K562 (cell line): ENCODE data around the gene CD4. TPM values are rescaled to one million over a fixed set of nuclear protein-coding genes. Genes with fewer than 3 reads are reported as not detected.
A peak's percentile ranks its signal among the peaks of the same experiment; 100 is the strongest.

Source experiments
- ATAC-seq: fragments of 200-7000 bp; cut with Tn5 transposase; 3 replicates; pipeline ENCODE4 v1.9.1; 2020; ENCODE audit warnings: moderate library complexity
- BruUV-seq: library from RNA; stranded (reverse); fragments of 400-500 nt; replicated peaks from 2 replicates; lab custom pipeline; 2021; lab: Mats Ljungman, UMichigan
- CTCF ChIA-PET: fragments of 300-600 bp; formaldehyde crosslinking; extraction: SDS; loops from one replicate; lab custom pipeline; 2021; ENCODE audit warnings: low intra/inter-chr PET ratio; lab: Yijun Ruan, JAX
- POLR2A ChIA-PET: fragments of 300-600, 350-650 bp; sonication (Branson Sonifier 250); formaldehyde crosslinking; extraction: SDS; loops from one replicate; lab custom pipeline; 2021; ENCODE audit warnings: antibody characterized with exemption, inconsistent platforms; lab: Yijun Ruan, JAX
- DNase-seq, 4 experiments: peaks; one replicate each; pipeline versions ENCODE4 v3.0.0 to v3.0.0-alpha.2; 2011 to 2018; ENCODE audit warnings: low spot score in 3 of 4, mixed read lengths in 3 of 4; ENCODE audit errors: extremely low read depth in 1 of 4
- FAIRE-seq: peaks from 2 replicates; lab custom pipeline; 2011; peaks lifted over from hg19 to GRCh38; lab: Jason Lieb, UNC
- H2AFZ ChIP-seq: 2 replicates; pipeline ENCODE4 v1.6.0; 2011; ENCODE audit warnings: low read depth, low read length, control low read depth, inconsistent platforms
- H3K27ac ChIP-seq: fragments of 200-600 bp; 3 replicates; pipeline ENCODE4 v1.8.0; 2011; ENCODE audit warnings: low read depth, mild to moderate bottlenecking, control low read depth, inconsistent platforms, low read length, moderate library complexity, mixed read lengths; ENCODE audit errors: extremely low read depth
- H3K27me3 ChIP-seq, 2 experiments: fragments of 300-600 bp in 1 of 2; 2 replicates in 1 of 2; 3 replicates in 1 of 2; pipeline versions ENCODE4 v1.6.0 to v1.8.0; 2011; ENCODE audit warnings: inconsistent platforms in 2 of 2, low read length in 2 of 2, mild to moderate bottlenecking in 1 of 2, mixed read lengths in 1 of 2, moderate library complexity in 1 of 2; ENCODE audit not compliant: control insufficient read depth in 2 of 2, insufficient read depth in 2 of 2
- H3K36me3 ChIP-seq: fragments of 300-600 bp; 3 replicates; pipeline ENCODE4 v1.8.0; 2011; ENCODE audit warnings: mild to moderate bottlenecking, low read length, inconsistent platforms; ENCODE audit not compliant: control insufficient read depth, insufficient read depth
- H3K4me1 ChIP-seq, 2 experiments: fragments of 200-600 bp in 1 of 2; replicated peaks in 1 of 2; 2 replicates in 1 of 2; 3 replicates in 1 of 2; pipeline versions ENCODE4 v1.5.1 to v1.8.0; 2011; ENCODE audit warnings: inconsistent platforms in 2 of 2, low read length in 2 of 2, mild to moderate bottlenecking in 1 of 2, mixed read lengths in 1 of 2, moderate library complexity in 1 of 2; ENCODE audit not compliant: control insufficient read depth in 2 of 2, insufficient read depth in 2 of 2
- H3K4me2 ChIP-seq: 2 replicates; pipeline ENCODE4 v1.6.1; 2011; ENCODE audit warnings: low read length, control low read depth, inconsistent platforms, mixed read lengths; ENCODE audit not compliant: insufficient read depth
- H3K4me3 ChIP-seq: fragments of 200-600 bp; sonication (generic), shearing (Covaris generic); 2 replicates; pipeline ENCODE4 v1.5.1; 2016; ENCODE audit warnings: control low read depth, inconsistent platforms
- H3K79me2 ChIP-seq: fragments of 200-600 bp; 3 replicates; pipeline ENCODE4 v1.8.0; 2011; ENCODE audit warnings: low read length, inconsistent platforms; ENCODE audit not compliant: control insufficient read depth, insufficient read depth
- H3K9ac ChIP-seq, 2 experiments: 2 replicates each; pipeline versions ENCODE4 v1.6.0 to v1.6.1; 2011; ENCODE audit warnings: low read depth in 2 of 2, low read length in 2 of 2, control low read depth in 1 of 2, inconsistent platforms in 1 of 2, mild to moderate bottlenecking in 1 of 2, mixed read lengths in 1 of 2; ENCODE audit not compliant: insufficient read depth in 1 of 2
- H3K9me1 ChIP-seq: one replicate; pipeline ENCODE4 v1.6.0; 2011; ENCODE audit warnings: inconsistent platforms, mild to moderate bottlenecking, low read length, moderate library complexity; ENCODE audit not compliant: control insufficient read depth, insufficient read depth
- H3K9me3 ChIP-seq: replicated peaks from 2 replicates; pipeline ENCODE4 v1.5.1; 2011; ENCODE audit warnings: low read depth, low read length, inconsistent platforms; ENCODE audit not compliant: control insufficient read depth, insufficient read depth
- H4K20me1 ChIP-seq: replicated peaks from 2 replicates; pipeline ENCODE4 v1.6.1; 2011; ENCODE audit warnings: low read length, inconsistent platforms, mixed read lengths; ENCODE audit not compliant: control insufficient read depth, insufficient read depth
- BRCA1 ChIP-seq, 2 experiments: fragments of 450-650 bp in 1 of 2; sonication (generic) in 1 of 2; formaldehyde crosslinking in 1 of 2; IDR thresholded peaks; 2 replicates each; pipeline versions ENCODE4 v1.5.0 to v1.6.1; 2017 to 2020; ENCODE audit warnings: mild to moderate bottlenecking in 1 of 2, missing genetic modification reagents in 1 of 2
- CBX3 ChIP-seq, 2 experiments: IDR thresholded peaks; 1 replicate in 1 of 2; 2 replicates in 1 of 2; pipeline ENCODE4 v1.6.1; 2012; ENCODE audit warnings: inconsistent platforms in 2 of 2, low read length in 2 of 2, borderline replicate concordance in 1 of 2, control low read depth in 1 of 2
- CLOCK ChIP-seq: fragments of 250-450 bp; sonication (Bioruptor Pico); IDR thresholded peaks from 2 replicates; pipeline ENCODE4 v1.4.0; 2020; ENCODE audit warnings: mild to moderate bottlenecking, moderate library complexity, borderline replicate concordance
- CREB3L1 ChIP-seq: fragments of 450-650 bp; IDR thresholded peaks from 2 replicates; pipeline ENCODE4 v1.6.1; 2014; ENCODE audit warnings: low read depth, mild to moderate bottlenecking, moderate library complexity, borderline replicate concordance
- EP300 ChIP-seq: IDR thresholded peaks from 2 replicates; pipeline ENCODE4 v1.6.1; 2012; ENCODE audit warnings: low read length, improper control_type of control experiment
- NFE2 ChIP-seq: IDR thresholded peaks from 2 replicates; pipeline ENCODE4 v1.6.1; 2014; ENCODE audit warnings: antibody characterized with exemption, low read depth
- SIN3B ChIP-seq: fragments of 450-650 bp; IDR thresholded peaks from 2 replicates; pipeline ENCODE4 v1.6.1; 2017; ENCODE audit warnings: low read depth, mild to moderate bottlenecking, moderate library complexity
- SOX6 ChIP-seq: fragments of 450-650 bp; IDR thresholded peaks from 2 replicates; pipeline ENCODE4 v1.6.1; 2014; ENCODE audit warnings: mild to moderate bottlenecking
- ZC3H4 ChIP-seq: sonication (generic); formaldehyde crosslinking; IDR thresholded peaks from 2 replicates; pipeline ENCODE4 v1.9.0; 2021; ENCODE audit warnings: missing genetic modification reagents, borderline replicate concordance
- ZNF12 ChIP-seq: sonication (generic); formaldehyde crosslinking; IDR thresholded peaks from 2 replicates; pipeline ENCODE4 v1.4.0; 2020; ENCODE audit warnings: mild to moderate bottlenecking, missing genetic modification reagents
- ZNF165 ChIP-seq: fragments of 250-450 bp; sonication (Bioruptor Pico); IDR thresholded peaks from 2 replicates; pipeline ENCODE4 v1.4.0; 2020; ENCODE audit warnings: borderline replicate concordance
- ZNF232 ChIP-seq: sonication (generic); formaldehyde crosslinking; IDR thresholded peaks from 2 replicates; pipeline ENCODE4 v1.8.0; 2022; ENCODE audit warnings: mild to moderate bottlenecking, missing genetic modification reagents
- ZNF41 ChIP-seq: fragments of 250-450 bp; sonication (Bioruptor Pico); conservative IDR thresholded peaks from 2 replicates; pipeline ENCODE4 v1.4.0; 2020; ENCODE audit warnings: mild to moderate bottlenecking
- ZNF518B ChIP-seq: fragments of 250-450 bp; sonication (Bioruptor Pico); IDR thresholded peaks from 2 replicates; pipeline ENCODE4 v1.5.0; 2021; ENCODE audit warnings: mild to moderate bottlenecking, moderate library complexity
- ZNF57 ChIP-seq: fragments of 450-650 bp; formaldehyde crosslinking; IDR thresholded peaks from 2 replicates; pipeline ENCODE4 v1.4.0; 2020; ENCODE audit warnings: mild to moderate bottlenecking, moderate library complexity
- ZNF77 ChIP-seq: fragments of 250-450 bp; sonication (Bioruptor Pico); IDR thresholded peaks from 2 replicates; pipeline ENCODE4 v1.5.0; 2020
- WGBS: fragments of 100-300 bp; shearing (Covaris generic); methylation state at CpG from one replicate; pipeline ENCODE4 v1.1.6; 2016; ENCODE audit warnings: low coverage, mixed read lengths; ENCODE audit not compliant: insufficient coverage; ENCODE audit errors: missing lambda C conversion rate; 5-methylcytosine and 5-hydroxymethylcytosine counted together
- in situ Hi-C: fragments of 300-500 bp; cut with MboI; formaldehyde crosslinking; loops from 4 replicates; pipeline ENCODE4 v1.15.0; 2018; ENCODE audit warnings: inconsistent platforms, mixed read lengths
- intact Hi-C: fragments of 100-400 bp; cut with micrococcal nuclease; formaldehyde crosslinking; loops from 2 replicates; pipeline ENCODE4 v1.14.2; 2022
- polyA plus RNA-seq, 8 experiments: library from polyadenylated mRNA; depleted of rRNA in 4 of 8; stranded (reverse) in 5 of 8; unstranded in 3 of 8; fragments of >200 nt; fragmentation: Nextera tagmentation in 2 of 8; fragmentation: Illumina TruSeq in 1 of 8; extraction: Ambion mirVana in 2 of 8; extraction: Trizol in 1 of 8; gene quantifications; 2 replicates each; pipeline versions ENCODE4 v1.2.1 to v1.2.3, GENCODE V29; 2011 to 2014; ENCODE audit warnings: inconsistent platforms in 1 of 8, missing spikeins in 1 of 8
- total RNA-seq, 7 experiments: library from RNA; depleted of rRNA in 6 of 7; stranded (reverse); fragments of >200 nt in 6 of 7; fragmentation: Illumina TruSeq in 2 of 7; extraction: Trizol in 2 of 7; gene quantifications; 2 replicates each; pipeline versions ENCODE4 v1.2.1 to v1.2.3, GENCODE V29; 2011 to 2021; ENCODE audit warnings: low replicate concordance in 1 of 7

The CD4 gene
- total and polyA plus RNA-seq, 9 of the 15 experiments (the other 6 are each of a cell fraction or from before 2014, with no cell fraction given), result 0.06 to 0.27 (median 0.09) TPM; not detected in 5

GRCh38 chr12:6759741-6760140 lies 29.6 kb upstream of the CD4 start:
- FAIRE-seq (no peak), ATAC-seq (no peak), DNase-seq (no peak)
- no peaks in the 10 kb centered on the region for H3K36me3 ChIP-seq
- H3K9me1 ChIP-seq, result no peaks in the 10 kb centered on the region
- H3K9me3 ChIP-seq, result no peaks in the 10 kb centered on the region
- WGBS, result 86% methylated on average over 3 of the region's 5 CpGs
- intact Hi-C loops (no loop called here), in situ Hi-C loops (no loop called here)
- CTCF ChIA-PET, result no interaction called here
- POLR2A ChIA-PET, result interaction anchor here (0.7 to 1.2 kb wide), 3 partner anchors 10 to 70 kb away, joined by 3 to 4 read pairs (median 4); partner anchors contain the start of gene ZNF384
- TF ChIP-seq CBX3 (IDR thresholded peaks at IDR 0.05; ENCODE audit: borderline replicate concordance in 1 of 2, low read length in 2 of 2), result no peak
- no peak for TF ChIP-seq ZC3H4 (CRISPR knock-in tag)
- no peak for TF ChIP-seq ZNF232 (CRISPR knock-in tag)
- no peak for TF ChIP-seq BRCA1 (IDR thresholded peaks at IDR 0.05)
- TF ChIP-seq BRCA1 (CRISPR knock-in tag; IDR thresholded peaks at IDR 0.05), result no peak
- no peak for TF ChIP-seq EP300
- TF ChIP-seq CLOCK (CRISPR knock-in tag), result no peak
- no peak for TF ChIP-seq ZNF518B (CRISPR knock-in tag)
- TF ChIP-seq ZNF165 (CRISPR knock-in tag), result no peak
- no peak for TF ChIP-seq ZNF77 (CRISPR knock-in tag)
- TF ChIP-seq CREB3L1, result no peak
- no peak for TF ChIP-seq ZNF12
- TF ChIP-seq SIN3B, result no peak
- TF ChIP-seq ZNF57 (CRISPR knock-in tag), result no peak
- no peak for TF ChIP-seq NFE2
- TF ChIP-seq SOX6, result no peak
- no peak for TF ChIP-seq ZNF41 (CRISPR knock-in tag)
- no TSS peak for BruUV-seq
- H3K79me2 ChIP-seq, result no peaks in the 10 kb centered on the region
- no peaks in the 10 kb centered on the region for H3K27me3 ChIP-seq
- no peak overlapping the region for H3K4me2 ChIP-seq
- H2AFZ ChIP-seq, result no peak overlapping the region
- no peaks in the 10 kb centered on the region for H4K20me1 ChIP-seq
- H3K4me1 ChIP-seq, result peaks cover 12 to 24% of the 10 kb centered on the region in 2 experiments; a peak in 4 of 5 replicates
- no peak overlapping the region for H3K4me3 ChIP-seq
- H3K9ac ChIP-seq, result peak overlapping the region in 1 of 2 experiments; percentile 3; a peak in 1 of 4 replicates
- no peak overlapping the region for H3K27ac ChIP-seq
